Activated CD4-positive, alpha-beta T cell treated with anti-CD3 and anti-CD28 coated beads for 36 hours (primary cell): ENCODE results near the gene CNIH4. TPM values are rescaled to one million over a fixed set of nuclear protein-coding genes. Genes with fewer than 3 reads are reported as not detected.
"Not testable (repeated sequence)": the region's sequence is repeated elsewhere in the genome, so short reads cannot be mapped to it uniquely, and the experiment has no call there.

Source experiments
- ATAC-seq: fragments of 200-7000 bp; cut with Tn5 transposase; one replicate; pipeline ENCODE4 v1.10.0; 2021; ENCODE audit warnings: mild to moderate bottlenecking, moderate library complexity
- CTCF ChIA-PET: fragments of 350-600 bp; sonication (Branson Sonifier 250); formaldehyde crosslinking; loops from one replicate; lab custom pipeline; 2021; ENCODE audit warnings: antibody characterized with exemption; lab: Charles Lee
- POLR2A ChIA-PET: fragments of 350-600 bp; sonication (Branson Sonifier 250); formaldehyde crosslinking; loops from one replicate; lab custom pipeline; 2021; ENCODE audit warnings: antibody characterized with exemption, inconsistent platforms; lab: Charles Lee
- DNase-seq: peaks from one replicate; pipeline ENCODE4 v3.0.0-alpha.2; 2020
- H3K27ac Mint-ChIP-seq: one replicate; pipeline ENCODE4 v1.8.0; 2021; ENCODE audit warnings: mixed read lengths
- H3K27me3 Mint-ChIP-seq: one replicate; pipeline ENCODE4 v1.8.0; 2021; ENCODE audit warnings: mixed read lengths
- H3K36me3 Mint-ChIP-seq: one replicate; pipeline ENCODE4 v1.8.0; 2021; ENCODE audit warnings: low read depth, mixed read lengths
- H3K4me1 Mint-ChIP-seq: one replicate; pipeline ENCODE4 v1.8.0; 2021; ENCODE audit warnings: mixed read lengths
- H3K4me3 Mint-ChIP-seq: one replicate; pipeline ENCODE4 v1.8.0; 2021; ENCODE audit warnings: mild to moderate bottlenecking, moderate library complexity, mixed read lengths
- H3K9me3 Mint-ChIP-seq: one replicate; pipeline ENCODE4 v1.8.0; 2021; ENCODE audit warnings: low read depth, mixed read lengths
- intact Hi-C, 2 experiments: fragments of 100-400 bp; cut with DNase I in 1 of 2; cut with micrococcal nuclease in 1 of 2; formaldehyde crosslinking; loops; one replicate each; pipeline versions ENCODE4 v1.14.2 to v1.15.1; 2022 to 2024; cut with DNase I, micrococcal nuclease
- total RNA-seq, 2 experiments: library from RNA; stranded (reverse); gene quantifications; one replicate each; pipeline ENCODE4 v1.2.3, GENCODE V29; 2021

Gene CNIH4
- total RNA-seq, 2 experiments from 2014 or later: 29.9 to 49.6 TPM

DNA sequence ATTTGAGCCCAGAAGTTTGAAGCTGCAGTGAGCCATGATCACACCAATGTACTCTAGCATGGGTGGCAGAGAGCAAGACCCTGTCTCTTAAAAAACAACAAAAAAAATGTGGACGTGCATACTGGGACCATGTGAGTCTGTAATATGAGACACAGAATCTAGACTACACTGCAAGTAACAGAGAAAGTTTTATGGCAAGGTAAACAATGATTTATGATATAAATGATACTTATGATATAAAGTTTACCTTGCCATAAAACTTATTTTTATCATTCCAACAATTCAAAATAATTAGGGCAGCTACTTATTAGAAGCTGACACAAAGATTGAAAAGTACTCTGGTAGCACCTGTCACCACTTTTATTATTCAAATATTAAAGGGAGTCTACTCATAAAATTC is 43.2 kb downstream of the CNIH4 start:
- peaks cover 59% of the 10 kb centered on the region for H3K36me3 Mint-ChIP-seq
- ChIA-PET CTCF (interaction anchor here (1.1 to 1.7 kb wide), 4 partner anchors 10 to 26 kb away, joined by 3 to 6 read pairs (median 3); no protein-coding TSS in a partner anchor), POLR2A (no interaction called here)
- H3K9me3 Mint-ChIP-seq: no peaks in the 10 kb centered on the region
- no peaks in the 10 kb centered on the region for H3K27me3 Mint-ChIP-seq
- H3K27ac Mint-ChIP-seq: no peak overlapping the region
- intact Hi-C loops: loop anchor here in 1 of 2 experiments (2.0 kb wide), 1 partner anchor 17 kb away; no protein-coding TSS in a partner anchor
- no peak for DNase-seq
- H3K4me1 Mint-ChIP-seq: peaks cover 24% of the 10 kb centered on the region
- H3K4me3 Mint-ChIP-seq: no peak overlapping the region
- ATAC-seq: no peak

DNA sequence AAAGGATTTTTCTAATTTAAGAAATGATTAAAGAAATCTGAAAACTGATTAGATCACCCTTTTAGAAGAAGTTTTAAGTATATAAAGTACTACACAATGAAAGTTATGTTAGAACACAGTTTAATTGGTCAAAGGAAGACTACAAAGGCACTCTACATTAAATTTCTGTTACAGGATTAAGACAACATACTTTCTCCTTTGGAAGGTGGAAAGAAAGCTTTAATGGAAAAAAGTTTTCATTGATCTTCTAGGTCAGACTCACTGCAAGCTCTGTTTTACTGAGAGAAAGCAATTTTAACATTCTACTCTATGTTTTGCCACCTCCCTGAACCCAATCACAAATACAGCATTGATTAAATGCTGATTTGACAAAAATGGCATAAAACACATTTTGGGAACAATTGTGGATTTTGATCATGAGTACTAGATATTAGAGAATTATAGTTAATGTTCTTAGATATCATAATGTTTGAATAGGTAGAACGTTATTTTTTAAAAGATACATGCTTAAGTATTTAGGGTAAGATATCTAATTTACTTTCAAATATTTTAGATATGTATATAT is 45.9 kb downstream of the CNIH4 start:
- CTCF ChIA-PET: no interaction called here
- intact Hi-C loops: no loop called here
- H3K4me3 Mint-ChIP-seq: no peak overlapping the region

DNA sequence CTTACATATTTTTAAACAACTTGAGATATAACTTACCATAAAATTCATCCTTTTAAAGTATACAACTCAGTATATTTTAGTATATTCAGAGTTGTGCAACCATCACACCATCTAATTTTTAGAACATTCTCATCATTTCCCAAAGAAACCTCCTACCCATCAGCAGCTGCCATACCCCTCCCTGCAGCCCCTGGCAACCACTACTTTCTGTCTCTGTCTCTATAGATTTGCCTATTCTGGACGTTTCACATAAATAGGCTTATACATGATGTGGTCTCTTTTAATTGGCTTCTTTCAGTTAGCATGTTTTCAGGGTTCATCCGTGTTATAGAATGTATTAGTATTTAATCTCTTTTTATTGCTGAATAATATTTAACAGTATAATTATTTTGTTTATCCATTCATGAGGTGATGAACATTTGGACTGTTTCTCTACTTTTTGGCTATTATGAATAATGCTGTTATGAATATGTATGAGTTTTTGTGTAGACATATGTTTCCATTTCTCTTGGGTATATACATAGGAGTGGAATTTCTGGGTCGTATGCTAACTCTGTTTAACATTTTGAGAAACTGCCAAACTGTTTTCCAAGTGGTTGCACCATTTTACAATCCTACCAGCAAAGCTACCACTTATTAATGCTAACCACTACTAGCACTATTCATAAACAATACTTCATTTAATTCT is 48.4 kb downstream of the CNIH4 start:
- intact Hi-C loops: no loop called here
- H3K36me3 Mint-ChIP-seq: peaks cover 47% of the 10 kb centered on the region

More for the DNA sequence above, 45.9 kb downstream of the CNIH4 start:
- H3K27ac Mint-ChIP-seq: no peak overlapping the region
- H3K27me3 Mint-ChIP-seq: no peaks in the 10 kb centered on the region
- DNase-seq (no peak), ATAC-seq (no peak)
- no peaks in the 10 kb centered on the region for H3K9me3 Mint-ChIP-seq
- POLR2A ChIA-PET: no interaction called here
- peaks cover 21% of the 10 kb centered on the region for H3K4me1 Mint-ChIP-seq
- peaks cover 54% of the 10 kb centered on the region for H3K36me3 Mint-ChIP-seq

DNA sequence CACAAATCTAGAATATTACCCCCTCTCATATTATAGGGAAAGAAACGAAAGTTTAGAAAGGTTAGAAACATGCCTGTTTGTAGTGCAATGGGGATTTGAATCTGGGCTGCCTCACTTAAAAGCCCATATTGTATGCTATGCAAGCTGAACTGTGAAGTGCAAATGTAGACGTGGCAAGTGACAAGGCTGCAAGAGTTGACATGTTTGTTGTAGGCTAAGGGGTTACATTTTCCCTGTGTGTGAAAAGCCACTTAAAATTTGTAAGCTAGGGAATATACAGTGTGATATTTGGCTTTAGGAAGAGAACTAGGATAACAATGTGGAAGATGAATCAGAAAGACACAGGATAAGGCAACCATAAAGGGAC is 48.9 kb downstream of the CNIH4 start:
- ATAC-seq: no peak
- H3K4me3 Mint-ChIP-seq: no peak overlapping the region
- POLR2A ChIA-PET: no interaction called here

More for the DNA sequence above, 48.4 kb downstream of the CNIH4 start:
- DNase-seq: no peak
- peaks cover 33% of the 10 kb centered on the region for H3K4me1 Mint-ChIP-seq
- ChIA-PET POLR2A (no interaction called here), CTCF (no interaction called here)
- no peak overlapping the region for H3K4me3 Mint-ChIP-seq
- no peak for ATAC-seq
- no peak overlapping the region for H3K27ac Mint-ChIP-seq
- no peaks in the 10 kb centered on the region for H3K27me3 Mint-ChIP-seq
- H3K9me3 Mint-ChIP-seq: no peaks in the 10 kb centered on the region

DNA sequence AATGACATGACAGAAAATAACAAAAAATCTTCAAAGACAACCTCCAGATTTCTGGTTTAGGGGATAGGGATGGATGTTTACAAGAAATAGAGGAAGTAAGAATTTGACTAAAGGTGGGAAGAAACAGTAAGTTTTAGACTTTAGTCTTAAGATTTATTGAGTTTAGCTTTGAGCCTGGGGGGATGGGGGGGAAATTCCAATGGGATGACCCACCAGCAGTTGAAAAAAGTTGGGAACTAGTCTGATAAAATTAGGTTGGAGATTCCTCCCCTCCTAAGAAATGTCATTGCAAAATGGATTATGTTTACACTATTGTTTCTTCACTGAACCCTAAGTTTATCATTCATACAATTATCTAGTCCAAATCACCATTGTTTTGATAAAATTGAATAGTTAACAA is 49.5 kb downstream of the CNIH4 start:
- intact Hi-C loops: no loop called here
- ChIA-PET CTCF (interaction anchor here (1.3 kb wide), 1 partner anchor 51 kb away, joined by 3 read pairs; no protein-coding TSS in a partner anchor), POLR2A (no interaction called here)
- ATAC-seq: no peak
- no peak for DNase-seq
- peak overlapping the region; percentile 35 for H3K27ac Mint-ChIP-seq
- no peaks in the 10 kb centered on the region for H3K9me3 Mint-ChIP-seq
- no peaks in the 10 kb centered on the region for H3K27me3 Mint-ChIP-seq
- peaks cover 33% of the 10 kb centered on the region for H3K4me1 Mint-ChIP-seq
- no peak overlapping the region for H3K4me3 Mint-ChIP-seq
- H3K36me3 Mint-ChIP-seq: peaks cover 48% of the 10 kb centered on the region

More for the DNA sequence above, 48.9 kb downstream of the CNIH4 start:
- Mint-ChIP-seq H3K27ac (no peak overlapping the region), H3K36me3 (peaks cover 49% of the 10 kb centered on the region), H3K9me3 (no peaks in the 10 kb centered on the region), H3K4me1 (peaks cover 33% of the 10 kb centered on the region), H3K27me3 (no peaks in the 10 kb centered on the region)
- CTCF ChIA-PET: no interaction called here
- intact Hi-C loops: no loop called here
- no peak for DNase-seq

DNA sequence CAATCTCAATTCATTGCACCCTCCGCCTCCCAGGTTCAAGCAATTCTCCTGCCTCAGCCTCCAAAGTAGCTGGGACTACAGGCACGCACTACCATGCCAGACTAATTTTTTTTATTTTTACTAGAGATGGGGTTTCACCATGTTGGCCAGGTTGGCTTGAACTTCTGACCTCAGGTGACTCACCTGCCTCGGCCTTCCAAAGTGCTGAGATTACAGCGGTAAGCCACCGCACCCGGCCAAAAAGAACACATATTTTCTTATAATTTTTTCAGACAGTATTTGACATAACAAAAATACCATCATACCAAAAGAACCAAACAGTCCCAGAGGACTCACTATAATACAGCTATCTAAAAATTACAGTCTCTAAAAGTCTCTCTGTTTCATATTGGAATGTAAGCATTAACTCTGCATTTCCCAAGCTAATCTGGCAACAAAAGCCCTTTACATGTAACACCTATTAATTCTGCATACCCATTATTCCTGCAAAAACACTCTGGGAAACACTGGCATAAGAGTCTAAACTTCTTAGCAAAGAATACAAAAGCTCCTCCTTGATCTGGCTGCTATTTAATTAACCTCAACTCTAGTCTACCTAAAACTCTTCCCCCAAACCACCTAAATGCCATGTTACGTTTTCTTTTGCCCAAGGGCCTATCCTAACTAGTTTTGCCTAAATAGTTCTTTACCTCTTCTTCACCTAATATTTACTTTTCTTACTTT is 51.1 kb downstream of the CNIH4 start:
- intact Hi-C loops: no loop called here
- H3K36me3 Mint-ChIP-seq: peaks cover 57% of the 10 kb centered on the region
- no peak for DNase-seq

DNA sequence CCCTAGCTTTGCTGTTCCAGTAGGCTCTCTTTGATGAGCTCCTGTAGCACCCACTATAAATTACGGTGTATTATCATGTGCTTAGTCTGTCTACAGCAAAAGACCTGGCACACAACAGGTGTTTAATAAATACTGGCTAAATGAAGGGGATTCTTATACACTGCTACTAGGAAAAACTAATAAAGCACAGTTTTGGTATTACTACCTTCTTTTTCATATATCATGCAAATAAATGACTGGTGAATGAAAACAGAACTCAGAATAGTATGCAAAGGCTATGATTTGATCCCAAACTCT is 51.6 kb downstream of the CNIH4 start:
- Mint-ChIP-seq H3K4me1 (peaks cover 31% of the 10 kb centered on the region), H3K27ac (peak overlapping the region; percentile 4), H3K9me3 (no peaks in the 10 kb centered on the region), H3K4me3 (no peak overlapping the region), H3K27me3 (no peaks in the 10 kb centered on the region), H3K36me3 (peaks cover 59% of the 10 kb centered on the region)
- intact Hi-C loops: no loop called here
- ChIA-PET CTCF (interaction anchor here (1.1 to 2.1 kb wide), 3 partner anchors 9 to 23 kb away, joined by 3 to 6 read pairs (median 4); no protein-coding TSS in a partner anchor), POLR2A (no interaction called here)
- DNase-seq (no peak), ATAC-seq (no peak)

More for the DNA sequence above, 51.1 kb downstream of the CNIH4 start:
- CTCF ChIA-PET: interaction anchor here (1.1 to 1.2 kb wide), 2 partner anchors 20 to 23 kb away, joined by 3 to 4 read pairs; no protein-coding TSS in a partner anchor
- Mint-ChIP-seq H3K4me3 (no peak overlapping the region), H3K27me3 (no peaks in the 10 kb centered on the region), H3K4me1 (peaks cover 31% of the 10 kb centered on the region), H3K27ac (peak overlapping the region; percentile 4), H3K9me3 (no peaks in the 10 kb centered on the region)
- no peak for ATAC-seq
- POLR2A ChIA-PET: no interaction called here

DNA sequence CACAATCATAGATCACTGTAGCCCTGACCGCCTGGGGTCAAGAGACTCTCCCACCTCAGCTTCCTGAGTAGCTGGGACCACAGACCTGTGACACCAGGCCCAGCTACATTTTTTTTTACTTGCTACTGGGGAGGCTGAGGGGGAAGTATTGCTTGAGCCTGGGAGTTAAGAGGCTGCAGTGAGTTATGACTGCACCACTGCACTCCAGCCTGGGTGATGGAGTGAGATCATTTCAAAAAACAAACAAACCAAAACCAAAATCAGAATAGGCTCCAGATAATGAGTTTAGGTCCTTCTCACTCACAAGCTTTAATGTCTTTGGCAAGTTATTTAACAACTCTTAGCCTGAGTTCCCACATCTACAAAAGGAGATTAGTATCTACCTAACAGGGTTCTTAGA is 55.1 kb downstream of the CNIH4 start:
- ATAC-seq: peak; percentile 57
- no peaks in the 10 kb centered on the region for H3K9me3 Mint-ChIP-seq
- intact Hi-C loops: no loop called here

DNA sequence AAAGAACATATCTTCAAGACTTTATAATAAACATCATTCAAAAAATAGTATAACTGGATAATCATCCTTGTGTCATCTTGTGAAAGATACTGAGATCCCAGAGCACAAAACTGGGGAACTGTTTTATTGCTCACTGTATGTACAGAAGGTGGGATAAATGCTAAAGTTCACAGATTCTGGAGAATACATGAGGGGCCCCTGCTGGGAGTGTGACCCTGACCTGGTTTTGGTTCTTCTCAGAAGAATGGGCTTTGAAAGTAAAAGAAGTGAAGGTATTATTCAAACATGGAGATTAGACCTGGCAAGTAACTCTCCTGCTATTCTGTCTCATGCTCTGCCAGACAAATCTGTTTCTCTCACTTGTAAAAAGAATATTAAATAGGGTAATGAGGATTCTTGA is 63.4 kb downstream of the CNIH4 start:
- Mint-ChIP-seq H3K27ac (no peak overlapping the region), H3K36me3 (peaks cover 60% of the 10 kb centered on the region), H3K27me3 (no peaks in the 10 kb centered on the region), H3K4me3 (no peak overlapping the region), H3K4me1 (peaks cover 6% of the 10 kb centered on the region), H3K9me3 (no peaks in the 10 kb centered on the region)
- ATAC-seq (no peak), DNase-seq (no peak)
- ChIA-PET CTCF (no interaction called here), POLR2A (interaction anchor here (0.5 kb wide), 1 partner anchor 9 kb away, joined by 3 read pairs; no protein-coding TSS in a partner anchor)
- intact Hi-C loops: no loop called here

More for the DNA sequence above, 55.1 kb downstream of the CNIH4 start:
- peak overlapping the region; percentile 51 for H3K27ac Mint-ChIP-seq
- DNase-seq: no peak
- H3K36me3 Mint-ChIP-seq: peaks cover 48% of the 10 kb centered on the region
- CTCF ChIA-PET: interaction anchor here (0.9 to 1.0 kb wide), 2 partner anchors 8 to 17 kb away, joined by 3 read pairs; no protein-coding TSS in a partner anchor
- POLR2A ChIA-PET: interaction anchor here (0.6 kb wide), 1 partner anchor 21 kb away, joined by 3 read pairs; no protein-coding TSS in a partner anchor
- H3K27me3 Mint-ChIP-seq: no peaks in the 10 kb centered on the region
- no peak overlapping the region for H3K4me3 Mint-ChIP-seq
- peaks cover 17% of the 10 kb centered on the region for H3K4me1 Mint-ChIP-seq

DNA sequence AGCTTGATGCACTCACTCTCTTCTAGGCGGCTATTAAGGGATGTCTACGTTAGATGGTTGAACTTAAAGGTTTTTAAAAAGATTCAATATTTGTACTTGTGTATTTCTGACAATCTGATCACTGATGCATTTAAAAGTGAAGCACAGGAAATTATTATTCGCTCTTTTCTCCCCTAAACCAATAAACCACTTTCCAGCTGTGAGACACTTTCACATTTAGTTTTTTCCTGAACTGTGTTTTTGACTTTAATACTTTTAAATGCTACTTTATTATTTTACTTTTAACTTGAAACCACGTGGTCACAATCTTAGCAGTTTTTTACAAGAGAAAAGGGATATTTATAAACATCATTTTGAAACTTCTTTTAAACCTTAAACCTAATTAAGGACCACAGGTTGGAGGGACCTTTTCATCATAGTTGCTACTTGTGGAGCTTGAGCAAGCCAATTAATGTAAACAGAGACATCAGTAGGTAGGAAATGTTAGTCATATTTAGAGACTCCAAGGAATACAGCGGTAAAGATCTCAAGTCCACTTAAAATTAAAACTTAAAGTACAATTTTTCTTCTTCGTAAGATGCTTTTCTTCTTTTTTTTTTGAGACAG is 68.7 kb downstream of the CNIH4 start:
- Mint-ChIP-seq H3K36me3 (peaks cover 57% of the 10 kb centered on the region), H3K4me1 (peaks cover 38% of the 10 kb centered on the region), H3K4me3 (no peak overlapping the region), H3K27me3 (no peaks in the 10 kb centered on the region), H3K9me3 (no peaks in the 10 kb centered on the region), H3K27ac (peak overlapping the region; percentile 53)
- DNase-seq (no peak), ATAC-seq (no peak)
- CTCF ChIA-PET: interaction anchor here (0.6 to 1.2 kb wide), 4 partner anchors 10 to 89 kb away, joined by 3 to 4 read pairs (median 3); no protein-coding TSS in a partner anchor
- POLR2A ChIA-PET: interaction anchor here (0.7 kb wide), 1 partner anchor 36 kb away, joined by 6 read pairs; no protein-coding TSS in a partner anchor
- intact Hi-C loops: no loop called here

DNA sequence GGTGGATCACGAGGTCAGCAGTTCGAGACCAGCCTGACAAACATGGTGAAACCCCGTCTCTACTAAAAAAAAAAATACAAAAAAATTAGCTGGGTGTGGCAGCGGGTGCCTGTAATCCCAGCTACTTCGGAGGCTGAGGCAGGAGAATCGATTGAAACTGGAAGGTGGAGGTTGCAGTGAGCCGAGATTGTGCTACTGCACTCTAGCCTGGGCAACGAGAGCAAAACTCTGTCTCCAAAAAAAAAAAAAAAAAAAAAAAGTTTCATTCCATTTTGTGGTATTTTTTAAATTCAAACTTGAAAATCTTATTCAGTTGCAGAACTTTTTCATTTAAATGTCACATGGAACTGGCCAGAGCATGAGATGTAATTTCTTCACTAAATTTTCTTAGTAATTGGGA is 70.2 kb downstream of the CNIH4 start:
- ATAC-seq, intact Hi-C loops, H3K4me3 Mint-ChIP-seq, DNase-seq, H3K9me3 Mint-ChIP-seq, H3K27me3 Mint-ChIP-seq, H3K27ac Mint-ChIP-seq, POLR2A ChIA-PET: not testable (repeated sequence)
- peaks cover 61% of the 10 kb centered on the region for H3K36me3 Mint-ChIP-seq
- CTCF ChIA-PET: interaction anchor here (1.5 kb wide), 1 partner anchor 17 kb away, joined by 3 read pairs; no protein-coding TSS in a partner anchor
- peaks cover 49% of the 10 kb centered on the region for H3K4me1 Mint-ChIP-seq
